IMR-90 (cell line): ENCODE data around the gene TMIGD1. TPM values are rescaled to one million over a fixed set of nuclear protein-coding genes. Genes with fewer than 3 reads are reported as not detected.

ENCODE experiments used
- ATAC-seq: fragments of 200-7000 bp; cut with Tn5 transposase; 2 replicates; pipeline ENCODE4 v1.9.1; 2020; ENCODE audit warnings: low read depth, mild to moderate bottlenecking, moderate library complexity
- BruUV-seq: library from RNA; stranded (reverse); fragments of 400-500 nt; replicated peaks from 2 replicates; lab custom pipeline; 2021; lab: Mats Ljungman, UMichigan
- CTCF ChIA-PET: fragments of 300-600 bp; formaldehyde crosslinking; extraction: SDS; loops from one replicate; lab custom pipeline; 2021; ENCODE audit warnings: antibody characterized with exemption; lab: Yijun Ruan, JAX
- POLR2A ChIA-PET: fragments of 300-600 bp; sonication (Branson Sonifier 250); formaldehyde crosslinking; loops from one replicate; lab custom pipeline; 2022; ENCODE audit warnings: antibody characterized with exemption; ENCODE audit not compliant: unreplicated experiment; lab: Charles Lee
- DNase-seq: peaks from one replicate; pipeline ENCODE4 v3.0.0; 2013
- H2AFZ ChIP-seq: replicated peaks from 2 replicates; pipeline ENCODE3; 2013; ENCODE audit warnings: low read length, mild to moderate bottlenecking; ENCODE audit not compliant: poor library complexity
- H2AK5ac ChIP-seq: 2 replicates; pipeline ENCODE4 v1.6.1; 2013; ENCODE audit warnings: low read depth, low read length, inconsistent platforms
- H2AK9ac ChIP-seq: replicated peaks from 2 replicates; pipeline ENCODE3; 2013; ENCODE audit warnings: mild to moderate bottlenecking, low read depth, low read length, moderate library complexity; ENCODE audit not compliant: poor library complexity
- H2BK120ac ChIP-seq: 2 replicates; pipeline ENCODE4 v1.6.1; 2013; ENCODE audit warnings: low read depth, low read length, inconsistent platforms
- H2BK15ac ChIP-seq: 3 replicates; pipeline ENCODE4 v1.6.1; 2013; ENCODE audit warnings: low read depth, low read length, inconsistent platforms
- H2BK20ac ChIP-seq: 2 replicates; pipeline ENCODE4 v1.6.1; 2013; ENCODE audit warnings: low read depth, mild to moderate bottlenecking, inconsistent platforms, low read length, moderate library complexity
- H2BK5ac ChIP-seq: 2 replicates; pipeline ENCODE4 v1.6.1; 2013; ENCODE audit warnings: mild to moderate bottlenecking, low read depth, low read length, inconsistent platforms; ENCODE audit not compliant: poor library complexity, severe bottlenecking
- H3K14ac ChIP-seq: replicated peaks from 2 replicates; pipeline ENCODE4 v1.6.1; 2013; ENCODE audit warnings: low read depth, low read length, inconsistent platforms
- H3K18ac ChIP-seq: 2 replicates; pipeline ENCODE4 v1.6.1; 2013; ENCODE audit warnings: low read depth, low read length, control low read depth
- H3K23ac ChIP-seq: 2 replicates; pipeline ENCODE4 v1.6.1; 2013; ENCODE audit warnings: low read depth, low read length, inconsistent platforms
- H3K27ac ChIP-seq: 2 replicates; pipeline ENCODE4 v1.5.1; 2013; ENCODE audit warnings: mild to moderate bottlenecking, control low read depth, low read length; ENCODE audit not compliant: insufficient read depth
- H3K27me3 ChIP-seq: 2 replicates; pipeline ENCODE4 v1.6.1; 2013; ENCODE audit warnings: low read length; ENCODE audit not compliant: control insufficient read depth, insufficient read depth
- H3K36me3 ChIP-seq: 2 replicates; pipeline ENCODE4 v1.6.1; 2013; ENCODE audit warnings: low read length, mixed read lengths; ENCODE audit not compliant: control insufficient read depth, insufficient read depth
- H3K4ac ChIP-seq: 2 replicates; pipeline ENCODE4 v1.6.1; 2013; ENCODE audit warnings: low read depth, low read length, inconsistent platforms
- H3K4me1 ChIP-seq: 2 replicates; pipeline ENCODE4 v1.6.1; 2013; ENCODE audit warnings: low read length, mixed read lengths; ENCODE audit not compliant: control insufficient read depth, insufficient read depth
- H3K4me2 ChIP-seq: 2 replicates; pipeline ENCODE4 v1.6.1; 2013; ENCODE audit warnings: low read depth, mild to moderate bottlenecking, control low read depth, low read length, moderate library complexity
- H3K4me3 ChIP-seq: 2 replicates; pipeline ENCODE4 v1.5.1; 2013; ENCODE audit warnings: low read depth, mild to moderate bottlenecking, control low read depth, low read length, moderate library complexity; ENCODE audit not compliant: insufficient read depth
- H3K56ac ChIP-seq: 2 replicates; pipeline ENCODE4 v1.6.1; 2013; ENCODE audit warnings: low read length, inconsistent platforms; ENCODE audit not compliant: insufficient read depth; ENCODE audit errors: extremely low read depth
- H3K79me1 ChIP-seq, 2 experiments: 2 replicates each; pipeline ENCODE4 v1.6.1; 2013; ENCODE audit warnings: low read length in 2 of 2, inconsistent platforms in 1 of 2, low read depth in 1 of 2
- H3K9ac ChIP-seq: 2 replicates; pipeline ENCODE4 v1.6.1; 2013; ENCODE audit warnings: low read depth, low read length, control low read depth
- H3K9me1 ChIP-seq: 2 replicates; pipeline ENCODE4 v1.6.1; 2013; ENCODE audit warnings: low read length, inconsistent platforms; ENCODE audit not compliant: insufficient read depth
- H3K9me3 ChIP-seq: 2 replicates; pipeline ENCODE4 v1.6.1; 2013; ENCODE audit warnings: low read length; ENCODE audit not compliant: control insufficient read depth, insufficient read depth
- H4K20me1 ChIP-seq: 2 replicates; pipeline ENCODE4 v1.6.1; 2013; ENCODE audit warnings: low read length, inconsistent platforms; ENCODE audit not compliant: insufficient read depth
- H4K5ac ChIP-seq: 2 replicates; pipeline ENCODE4 v1.6.1; 2013; ENCODE audit warnings: mild to moderate bottlenecking, low read depth, low read length, control low read depth
- H4K8ac ChIP-seq, 2 experiments: 2 replicates each; pipeline ENCODE4 v1.6.1; 2013; ENCODE audit warnings: low read depth in 2 of 2, low read length in 2 of 2, control low read depth in 1 of 2, inconsistent platforms in 1 of 2
- H4K91ac ChIP-seq: 2 replicates; pipeline ENCODE4 v1.6.1; 2013; ENCODE audit warnings: low read depth, low read length, inconsistent platforms; ENCODE audit not compliant: insufficient read depth
- RCOR1 ChIP-seq: IDR thresholded peaks from 2 replicates; pipeline ENCODE4 v1.6.1; 2012; ENCODE audit warnings: mild to moderate bottlenecking, low read length, improper control_type of control experiment; ENCODE audit not compliant: insufficient replicate concordance
- RFX5 ChIP-seq: IDR thresholded peaks from 2 replicates; pipeline ENCODE4 v1.8.0; 2012; ENCODE audit warnings: low read depth, mild to moderate bottlenecking, low read length, moderate library complexity
- WGBS, 2 experiments: methylation state at CpG; one replicate each; pipeline versions ENCODE4 v1.1.5 to v1.1.7; 2013; ENCODE audit warnings: missing lambda C conversion rate in 2 of 2; ENCODE audit not compliant: insufficient read length in 1 of 2; ENCODE audit errors: extremely low coverage in 2 of 2; 5-methylcytosine and 5-hydroxymethylcytosine counted together
- dilution Hi-C: fragments of 300-500 bp; cut with HindIII; formaldehyde crosslinking; loops from one replicate; pipeline ENCODE4 v1.14.3; 2018; ENCODE audit warnings: low sequenced_read_pairs; ENCODE audit not compliant: unreplicated experiment
- in situ Hi-C: fragments of 300-500 bp; cut with MboI; formaldehyde crosslinking; loops from 3 replicates; pipeline ENCODE4 v1.14.3; 2019; ENCODE audit warnings: low sequenced_read_pairs, inconsistent platforms, mixed read lengths
- intact Hi-C: fragments of 100-400 bp; cut with micrococcal nuclease; formaldehyde crosslinking; loops from 2 replicates; pipeline ENCODE4 v1.10.0; 2022
- polyA plus RNA-seq, 3 experiments: library from polyadenylated mRNA; depleted of rRNA; stranded (reverse); fragments of >200 nt; gene quantifications; 2 replicates each; pipeline ENCODE4 v1.2.3, GENCODE V29; 2012; ENCODE audit warnings: low replicate concordance in 1 of 3
- total RNA-seq: library from RNA; depleted of rRNA; stranded (reverse); fragments of >200 nt; gene quantifications from 2 replicates; pipeline ENCODE4 v1.2.3, GENCODE V29; 2012

The TMIGD1 gene
- total and polyA plus RNA-seq, 2 of the 4 experiments (the other 2 are of a cell fraction) = not detected

DNA sequence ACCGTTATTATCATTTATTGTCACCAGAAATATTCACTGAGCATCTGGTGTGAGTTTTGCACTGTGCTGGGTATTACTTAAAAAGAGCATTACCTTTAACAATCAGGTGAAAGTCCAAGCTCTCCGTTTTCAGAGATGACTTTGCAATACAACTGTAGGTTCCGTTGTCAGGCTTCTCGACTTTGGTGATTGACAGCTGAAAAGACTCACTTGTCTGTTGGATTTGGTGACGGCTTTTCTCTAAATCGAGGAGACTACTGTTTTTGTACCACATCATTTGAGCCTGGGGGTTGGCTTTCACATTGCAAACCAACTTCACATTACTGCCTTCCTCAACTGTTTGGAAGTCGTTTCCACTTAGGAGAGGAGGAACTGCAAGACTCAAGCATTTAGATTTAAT lies 9.1 kb downstream of the TMIGD1 start:
- no peak overlapping the region for H3K4me2 ChIP-seq
- H3K56ac ChIP-seq = no peak overlapping the region
- H3K14ac ChIP-seq = no peak overlapping the region
- no peaks in the 10 kb centered on the region for H3K9me3 ChIP-seq
- TF ChIP-seq RFX5 = no peak
- TF ChIP-seq RCOR1 = no peak
- H3K9ac ChIP-seq = no peak overlapping the region
- H2BK120ac ChIP-seq = no peak overlapping the region
- H3K9me1 ChIP-seq = no peaks in the 10 kb centered on the region
- no peak overlapping the region for H4K5ac ChIP-seq
- peaks cover 2% of the 10 kb centered on the region; the same call in 1 of the 2 replicates for H3K4me1 ChIP-seq
- no peak overlapping the region for H2BK5ac ChIP-seq
- no peak overlapping the region for H2AFZ ChIP-seq
- H4K20me1 ChIP-seq = no peaks in the 10 kb centered on the region
- no peak for DNase-seq
- H3K4ac ChIP-seq = no peak overlapping the region
- H3K27ac ChIP-seq = no peak overlapping the region
- dilution Hi-C loops (no loop called here), intact Hi-C loops (loop anchor here (5.0 kb wide), 1 partner anchor 197 kb away; no protein-coding TSS in a partner anchor), in situ Hi-C loops (loop anchor here (25.0 kb wide), 1 partner anchor 388 kb away; no protein-coding TSS in a partner anchor)
- no peak overlapping the region for H2AK9ac ChIP-seq
- no peak for ATAC-seq
- H3K18ac ChIP-seq = no peak overlapping the region
- no peak overlapping the region for H2BK15ac ChIP-seq
- ChIA-PET POLR2A (no interaction called here), CTCF (no interaction called here)
- no CpG with 5 or more reads among the region's 7 CpGs for WGBS, 2 experiments
- no peaks in the 10 kb centered on the region for H3K79me1 ChIP-seq
- no peaks in the 10 kb centered on the region for H3K36me3 ChIP-seq
- no peak overlapping the region for H2AK5ac ChIP-seq
- no peak overlapping the region for H3K23ac ChIP-seq
- BruUV-seq = no TSS peak
- no peak overlapping the region for H4K91ac ChIP-seq
- no peak overlapping the region for H3K4me3 ChIP-seq
- H2BK20ac ChIP-seq = no peak overlapping the region
- no peak overlapping the region for H4K8ac ChIP-seq
- H3K27me3 ChIP-seq = peaks cover 22% of the 10 kb centered on the region
